HG03103 (cell line): ENCODE data around the gene BTF3L4.

Experiments used
- ATAC-seq: cut with Tn5 transposase; IDR thresholded peaks from one replicate; pipeline ENCODE4 v1.9.1; 2021; ENCODE audit warnings: low read depth; ENCODE audit not compliant: unreplicated experiment

Gene BTF3L4

DNA sequence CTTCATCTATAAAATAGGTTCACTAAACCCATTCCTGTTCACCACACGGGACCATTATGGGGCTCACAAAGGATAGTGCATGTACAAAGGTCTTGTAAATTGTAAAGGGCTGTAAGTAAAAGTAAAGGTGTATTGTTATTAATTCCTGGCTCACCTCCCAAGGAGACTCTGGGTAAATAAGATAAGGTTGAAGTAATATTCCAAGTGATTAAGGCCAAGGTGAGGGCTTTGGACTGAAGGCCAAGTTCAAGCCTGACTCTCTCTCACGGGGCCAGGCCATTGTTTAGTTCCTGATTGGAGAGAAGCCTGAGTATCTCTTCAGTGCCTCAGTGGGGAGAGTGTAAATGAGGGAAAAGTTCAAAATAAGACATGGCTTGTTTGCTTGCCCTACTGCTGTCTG is 66.3 kb downstream of the BTF3L4 start:
- no peak for ATAC-seq

GRCh38 chr1:52123622-52124021 is 67.5 kb downstream of the BTF3L4 start:
- ATAC-seq: no peak

DNA sequence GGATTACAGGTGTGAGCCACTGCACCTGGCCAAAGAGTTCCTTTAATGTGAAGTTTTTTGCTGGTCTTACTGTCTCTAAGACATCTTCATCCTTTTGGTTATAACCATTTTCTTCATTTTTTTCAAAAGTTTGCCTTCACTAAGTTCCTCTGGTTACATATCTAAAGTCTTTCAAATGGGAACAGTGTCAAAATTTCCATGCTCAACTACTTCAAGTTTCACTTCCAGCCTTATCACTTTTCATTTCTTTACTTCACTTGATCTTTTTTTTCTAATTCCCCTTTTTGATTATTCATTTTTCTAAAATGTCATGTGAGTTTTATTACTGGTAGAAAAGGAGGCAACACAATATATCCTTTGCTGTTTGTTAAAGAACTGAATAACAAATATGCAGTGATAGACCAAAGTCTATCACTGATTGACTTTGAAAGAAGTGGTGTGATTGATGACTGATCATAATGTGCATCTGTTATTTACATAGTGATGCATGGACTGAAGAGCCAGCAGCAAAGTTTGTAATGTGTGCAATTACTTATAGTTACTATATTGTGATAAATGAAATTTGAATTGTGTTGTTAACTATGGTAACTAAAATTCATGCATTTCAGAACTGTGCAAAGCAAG is 69.8 kb downstream of the BTF3L4 start:
- ATAC-seq: no peak

DNA sequence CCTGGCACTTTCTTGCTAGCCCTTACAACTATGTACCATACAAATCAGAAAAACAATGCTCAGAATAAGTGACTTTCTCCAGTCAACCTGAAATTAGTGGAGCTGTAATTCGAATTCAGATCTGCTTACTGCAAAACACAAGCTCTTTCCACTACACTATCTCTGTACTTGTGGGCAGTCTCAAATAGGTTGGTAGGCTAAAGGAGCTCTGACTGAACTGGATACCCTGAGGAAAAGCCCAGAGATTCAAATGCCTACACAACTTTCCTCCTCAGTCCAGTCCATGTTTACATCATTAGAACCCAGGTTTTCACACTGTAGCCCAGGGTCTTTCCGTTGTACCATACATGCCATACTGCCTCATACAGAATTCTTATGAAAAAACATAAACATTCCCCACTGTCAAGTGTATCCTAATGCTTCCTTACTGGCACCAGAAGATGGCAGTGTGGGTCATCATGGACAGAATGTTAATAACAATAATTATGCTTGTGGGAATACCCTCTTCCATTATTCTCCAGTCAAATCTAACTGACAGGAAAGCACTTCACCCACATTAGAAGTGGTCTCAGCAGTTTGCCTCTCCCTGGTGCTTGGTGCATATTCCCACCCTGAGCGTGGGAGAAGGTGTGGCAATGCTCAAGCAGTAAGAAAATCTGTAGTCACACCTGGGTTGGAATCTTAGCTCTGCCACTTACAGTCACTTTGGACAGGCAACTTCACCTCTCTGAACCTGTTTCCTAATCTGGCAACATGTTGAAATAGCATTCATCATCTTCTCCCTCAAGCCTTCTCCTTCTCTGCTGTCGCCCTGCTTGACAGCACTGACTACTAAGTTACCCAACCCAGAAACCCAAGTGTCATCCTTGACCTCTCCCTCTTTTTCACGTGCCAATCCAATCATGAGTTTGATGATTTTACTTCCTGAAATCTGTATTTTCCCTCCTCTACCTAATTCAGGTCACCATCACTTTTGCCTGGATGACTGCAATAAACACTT is 71.4 kb downstream of the BTF3L4 start:
- no peak for ATAC-seq

- ATAC-seq: no peak
Observed at GRCh38 chr1:52139817-52140540, 83.9 kb downstream of the BTF3L4 start.
